PC-9 (cell line): ENCODE measurements around the gene ZBTB24. TPM values are rescaled to one million over a fixed set of nuclear protein-coding genes. Genes with fewer than 3 reads are reported as not detected.

Experiments used
- BruUV-seq: library from RNA; stranded (reverse); fragments of 400-500 nt; replicated peaks from 2 replicates; lab custom pipeline; 2021; lab: Mats Ljungman, UMichigan
- CTCF ChIA-PET: fragments of 300-600 bp; sonication (Branson Sonifier 250); formaldehyde crosslinking; loops from one replicate; lab custom pipeline; 2022; ENCODE audit warnings: antibody characterized with exemption; lab: Charles Lee
- POLR2A ChIA-PET: fragments of 300-600 bp; sonication (Branson Sonifier 250); formaldehyde crosslinking; loops from one replicate; lab custom pipeline; 2022; ENCODE audit warnings: antibody characterized with exemption; ENCODE audit not compliant: unreplicated experiment; lab: Charles Lee
- DNase-seq, 2 experiments: peaks; one replicate each; pipeline versions ENCODE4 v3.0.0 to v3.0.0-alpha.2; 2015 to 2022; ENCODE audit warnings: mixed read lengths in 1 of 2
- H2AFZ ChIP-seq: fragments of 200-600 bp; sonication (generic); 2 replicates; pipeline ENCODE4 v1.8.1; 2017; ENCODE audit warnings: antibody characterized with exemption
- H3F3A ChIP-seq: fragments of 200-600 bp; sonication (generic); 2 replicates; pipeline ENCODE4 v1.8.1; 2017; ENCODE audit warnings: antibody characterized with exemption, mild to moderate bottlenecking, low read depth; ENCODE audit not compliant: insufficient read depth
- H3K27ac ChIP-seq: fragments of 200-600 bp; sonication (generic); 2 replicates; pipeline ENCODE4 v1.6.1; 2016; ENCODE audit warnings: mixed run types
- H3K27me3 ChIP-seq: fragments of 200-600 bp; sonication (generic); 2 replicates; pipeline ENCODE4 v1.6.1; 2016; ENCODE audit warnings: low read depth, mixed run types; ENCODE audit not compliant: insufficient read depth
- H3K36me3 ChIP-seq: fragments of 200-600 bp; sonication (generic); 2 replicates; pipeline ENCODE4 v1.6.1; 2016; ENCODE audit warnings: low read depth, mixed run types
- H3K4me1 ChIP-seq: fragments of 200-600 bp; sonication (generic); replicated peaks from 2 replicates; pipeline ENCODE4 v1.6.1; 2016; ENCODE audit warnings: mixed run types; ENCODE audit not compliant: insufficient read depth
- H3K4me2 ChIP-seq: fragments of 200-600 bp; sonication (generic); 2 replicates; pipeline ENCODE4 v1.6.1; 2017; ENCODE audit warnings: mixed run types
- H3K4me3 ChIP-seq: fragments of 200-600 bp; sonication (generic); 2 replicates; pipeline ENCODE4 v1.6.1; 2016; ENCODE audit warnings: mixed run types
- H3K79me2 ChIP-seq: fragments of 200-600 bp; sonication (generic); 2 replicates; pipeline ENCODE4 v1.6.1; 2017; ENCODE audit warnings: low read depth, mixed run types
- H3K9me2 ChIP-seq: fragments of 200-600 bp; sonication (generic); 2 replicates; pipeline ENCODE4 v1.8.1; 2017; ENCODE audit warnings: mild to moderate bottlenecking; ENCODE audit not compliant: insufficient read depth
- H3K9me3 ChIP-seq: fragments of 200-600 bp; sonication (generic); 2 replicates; pipeline ENCODE4 v1.8.1; 2016; ENCODE audit warnings: low read depth; ENCODE audit not compliant: insufficient read depth
- H4K20me1 ChIP-seq: fragments of 200-600 bp; sonication (generic); 2 replicates; pipeline ENCODE4 v1.8.1; 2017; ENCODE audit not compliant: insufficient read depth
- EZH2 ChIP-seq: fragments of 200-600 bp; sonication (generic); IDR thresholded peaks from 2 replicates; pipeline ENCODE4 v1.8.0; 2017; ENCODE audit warnings: antibody characterized with exemption, low read depth
- intact Hi-C: fragments of 100-400 bp; cut with micrococcal nuclease; formaldehyde crosslinking; loops from one replicate; pipeline ENCODE4 v1.10.0; 2022; ENCODE audit not compliant: unreplicated experiment
- total RNA-seq: library from RNA; stranded (reverse); gene quantifications from 2 replicates; pipeline ENCODE4 v1.2.3, GENCODE V29; 2021
- TF ChIP-seq, protein P1 (sequence below): fragments of 200-600 bp; sonication (generic); conservative IDR thresholded peaks from 2 replicates; pipeline ENCODE4 v1.6.1; 2017; ENCODE audit warnings: mixed run types, antibody characterized with exemption, mild to moderate bottlenecking, moderate library complexity

Gene ZBTB24
- total RNA-seq, 1 experiment from 2014 or later, result 7.2 TPM

DNA sequence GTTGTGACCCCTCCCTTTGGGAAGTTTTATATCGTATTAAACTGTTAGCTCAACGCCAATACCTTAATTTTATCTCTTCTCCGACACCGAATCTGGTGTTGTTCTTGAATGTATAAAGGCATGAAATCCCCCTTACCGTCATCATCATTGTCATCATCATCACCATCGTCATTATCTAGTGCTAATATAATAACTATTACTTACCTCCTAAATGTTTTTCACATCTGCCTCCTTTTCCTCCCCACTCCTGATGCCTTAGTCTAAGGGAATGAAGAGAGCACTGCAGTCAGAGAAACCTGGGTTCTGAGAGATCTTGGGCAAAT lies 677 bp upstream of the ZBTB24 start:
- TF ChIP-seq EZH2, result no peak
- TF ChIP-seq, protein P1, sequence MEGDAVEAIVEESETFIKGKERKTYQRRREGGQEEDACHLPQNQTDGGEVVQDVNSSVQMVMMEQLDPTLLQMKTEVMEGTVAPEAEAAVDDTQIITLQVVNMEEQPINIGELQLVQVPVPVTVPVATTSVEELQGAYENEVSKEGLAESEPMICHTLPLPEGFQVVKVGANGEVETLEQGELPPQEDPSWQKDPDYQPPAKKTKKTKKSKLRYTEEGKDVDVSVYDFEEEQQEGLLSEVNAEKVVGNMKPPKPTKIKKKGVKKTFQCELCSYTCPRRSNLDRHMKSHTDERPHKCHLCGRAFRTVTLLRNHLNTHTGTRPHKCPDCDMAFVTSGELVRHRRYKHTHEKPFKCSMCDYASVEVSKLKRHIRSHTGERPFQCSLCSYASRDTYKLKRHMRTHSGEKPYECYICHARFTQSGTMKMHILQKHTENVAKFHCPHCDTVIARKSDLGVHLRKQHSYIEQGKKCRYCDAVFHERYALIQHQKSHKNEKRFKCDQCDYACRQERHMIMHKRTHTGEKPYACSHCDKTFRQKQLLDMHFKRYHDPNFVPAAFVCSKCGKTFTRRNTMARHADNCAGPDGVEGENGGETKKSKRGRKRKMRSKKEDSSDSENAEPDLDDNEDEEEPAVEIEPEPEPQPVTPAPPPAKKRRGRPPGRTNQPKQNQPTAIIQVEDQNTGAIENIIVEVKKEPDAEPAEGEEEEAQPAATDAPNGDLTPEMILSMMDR, result no peak

DNA sequence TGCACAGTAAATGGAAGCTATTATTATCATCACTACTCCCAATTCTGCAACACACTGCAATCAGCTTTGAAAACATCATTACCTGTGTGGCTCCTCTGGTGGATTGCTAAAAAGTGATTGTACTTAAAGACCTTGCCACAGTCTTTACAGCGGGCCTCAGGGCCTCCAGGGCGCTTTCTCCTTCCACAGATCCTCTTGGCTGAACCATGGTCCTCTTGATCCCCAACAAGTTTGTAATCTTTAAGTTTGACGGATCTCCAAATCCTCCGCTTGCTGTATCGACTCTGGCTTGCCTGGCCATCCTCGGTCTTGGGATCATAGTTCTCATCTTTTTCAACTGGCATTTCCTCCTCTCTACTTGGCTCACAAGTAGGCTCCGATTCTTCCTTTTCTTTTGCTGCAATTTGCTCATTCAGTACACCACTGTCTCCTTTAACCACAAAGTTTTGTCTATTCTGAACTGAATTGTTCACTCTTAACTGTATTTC lies 2.0 kb downstream of the ZBTB24 start:
- H3K4me3 ChIP-seq, result peak overlapping the region; percentile 21; the same call in 1 of the 2 replicates
- peaks cover 30% of the 10 kb centered on the region for H3K36me3 ChIP-seq
- peaks cover 23% of the 10 kb centered on the region for H4K20me1 ChIP-seq
- peaks cover 68% of the 10 kb centered on the region for H3K79me2 ChIP-seq
- H2AFZ ChIP-seq, result no peak overlapping the region
- ChIA-PET POLR2A (no interaction called here), CTCF (interaction anchor here (0.6 kb wide), 1 partner anchor 119 kb away, joined by 3 read pairs; no protein-coding TSS in a partner anchor)
- intact Hi-C loops, result loop anchor here (10.0 kb wide), 1 partner anchor 386 kb away; the partner anchor contains the start of genes CEP57L1 and SESN1
- TSS peak; percentile 27 for BruUV-seq
- H3K9me2 ChIP-seq, result no peaks in the 10 kb centered on the region
- no peaks in the 10 kb centered on the region for H3K27me3 ChIP-seq
- H3K9me3 ChIP-seq, result no peaks in the 10 kb centered on the region
- peaks cover 46% of the 10 kb centered on the region for H3K4me1 ChIP-seq
- H3F3A ChIP-seq, result peaks cover 12% of the 10 kb centered on the region; the same call in 1 of the 2 replicates
- H3K4me2 ChIP-seq, result peak overlapping the region; percentile 76
- DNase-seq, result no peak
- TF ChIP-seq, protein P1, result no peak
- no peak for TF ChIP-seq EZH2
- no peak overlapping the region for H3K27ac ChIP-seq

More for the DNA sequence above, 677 bp upstream of the ZBTB24 start:
- Histone ChIP-seq H4K20me1 (peaks cover 12% of the 10 kb centered on the region), H3F3A (peaks cover 18% of the 10 kb centered on the region; the same call in 1 of the 2 replicates), H3K27ac (no peak overlapping the region), H3K27me3 (no peaks in the 10 kb centered on the region), H3K4me2 (peak overlapping the region; percentile 82), H3K4me3 (peak overlapping the region; percentile 53; the same call in 1 of the 2 replicates), H3K9me2 (no peaks in the 10 kb centered on the region), H3K9me3 (no peaks in the 10 kb centered on the region), H3K36me3 (peaks cover 25% of the 10 kb centered on the region), H3K79me2 (peaks cover 41% of the 10 kb centered on the region), H2AFZ (peak overlapping the region; percentile 79; the same call in 1 of the 2 replicates), H3K4me1 (peaks cover 50% of the 10 kb centered on the region)
- CTCF ChIA-PET, result interaction anchor here (0.6 kb wide), 1 partner anchor 11 kb away, joined by 3 read pairs; no protein-coding TSS in a partner anchor
- no peak for DNase-seq
- POLR2A ChIA-PET, result no interaction called here
- intact Hi-C loops, result loop anchor here (2.0 to 10.0 kb wide), 3 partner anchors 43 to 389 kb away; partner anchors contain the start of genes CD164, CEP57L1, PPIL6 and SESN1
- BruUV-seq, result no TSS peak

DNA sequence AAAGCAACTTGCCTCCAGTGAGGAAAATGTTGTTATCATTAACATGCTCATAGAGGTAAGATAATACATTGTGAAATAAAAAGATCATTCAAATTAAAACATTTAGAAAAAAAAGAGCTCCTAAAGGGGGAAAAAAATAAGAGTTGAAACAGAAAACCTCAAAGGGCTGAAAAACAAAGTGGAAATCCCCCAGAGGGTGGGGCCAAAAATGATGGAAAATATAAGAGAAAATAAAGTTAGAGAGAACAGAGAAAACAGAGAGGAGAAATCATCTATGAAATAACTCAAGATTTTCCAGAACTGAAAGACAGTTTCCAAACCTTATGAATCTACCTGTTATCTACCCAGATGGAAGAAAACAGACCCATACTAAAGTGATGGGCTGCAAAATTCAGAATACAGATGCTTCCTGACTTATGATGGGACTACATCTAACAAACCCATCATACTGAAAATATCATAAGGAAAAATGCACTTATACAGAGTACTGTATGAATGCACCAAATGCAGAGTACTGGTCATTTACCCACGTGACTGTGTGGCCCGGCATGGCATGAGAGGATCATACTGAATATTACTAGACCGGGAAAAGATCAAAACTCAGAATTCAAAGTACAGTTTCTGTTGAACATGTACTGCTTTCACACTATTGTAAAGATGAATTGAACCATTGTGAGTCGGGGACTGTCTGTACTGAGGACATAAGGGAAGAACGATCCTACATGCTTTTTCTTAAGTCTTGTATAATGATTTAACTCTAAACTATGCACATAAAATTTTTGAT lies 4.0 kb downstream of the ZBTB24 start:
- ChIA-PET CTCF (no interaction called here), POLR2A (no interaction called here)
- H3K4me3 ChIP-seq, result peak overlapping the region; percentile 16
- H3K27ac ChIP-seq, result no peak overlapping the region
- peak overlapping the region; percentile 39 for H3K4me2 ChIP-seq
- H2AFZ ChIP-seq, result no peak overlapping the region
- no peaks in the 10 kb centered on the region for H3K27me3 ChIP-seq
- peaks cover 71% of the 10 kb centered on the region for H3K79me2 ChIP-seq
- H3K36me3 ChIP-seq, result peaks cover 42% of the 10 kb centered on the region
- DNase-seq, result no peak
- H3K9me3 ChIP-seq, result no peaks in the 10 kb centered on the region
- no peaks in the 10 kb centered on the region for H3K9me2 ChIP-seq
- TF ChIP-seq EZH2, result no peak
- TF ChIP-seq, protein P1, result no peak
- H3K4me1 ChIP-seq, result peaks cover 36% of the 10 kb centered on the region
- H4K20me1 ChIP-seq, result peaks cover 23% of the 10 kb centered on the region
- BruUV-seq, result no TSS peak
- intact Hi-C loops, result no loop called here
- H3F3A ChIP-seq, result peaks cover 6% of the 10 kb centered on the region; the same call in 1 of the 2 replicates
